Hepatocyte (in vitro differentiated cells): ENCODE results near the gene OLFML1. TPM values are rescaled to one million over a fixed set of nuclear protein-coding genes. Genes with fewer than 3 reads are reported as not detected.

Experiments used
- DNase-seq: peaks from one replicate; pipeline ENCODE4 v3.0.0-alpha.2; 2016; ENCODE audit warnings: low spot score
- H2AFZ ChIP-seq: fragments of 200-600 bp; sonication (generic); 2 replicates; pipeline ENCODE4 v1.6.0; 2016; ENCODE audit warnings: antibody characterized with exemption, mild to moderate bottlenecking
- H3K27ac ChIP-seq: fragments of 200-600 bp; sonication (generic); 2 replicates; pipeline ENCODE4 v1.5.1; 2016; ENCODE audit warnings: mild to moderate bottlenecking
- H3K27me3 ChIP-seq: fragments of 200-600 bp; sonication (generic); 2 replicates; pipeline ENCODE4 v1.6.1; 2016
- H3K36me3 ChIP-seq: fragments of 200-600 bp; sonication (generic); replicated peaks from 2 replicates; pipeline ENCODE4 v1.5.1; 2016; ENCODE audit warnings: low read depth; ENCODE audit not compliant: insufficient read depth
- H3K4me1 ChIP-seq: fragments of 200-600 bp; sonication (generic); 2 replicates; pipeline ENCODE4 v1.5.1; 2016; ENCODE audit warnings: mild to moderate bottlenecking, moderate library complexity; ENCODE audit not compliant: insufficient read depth
- H3K4me2 ChIP-seq: fragments of 200-600 bp; sonication (generic); 2 replicates; pipeline ENCODE4 v1.6.0; 2016
- H3K4me3 ChIP-seq: fragments of 200-600 bp; sonication (generic); 2 replicates; pipeline ENCODE4 v1.5.1; 2016; ENCODE audit warnings: mild to moderate bottlenecking
- H3K79me2 ChIP-seq: fragments of 200-600 bp; sonication (generic); 2 replicates; pipeline ENCODE4 v1.6.0; 2017; ENCODE audit warnings: mild to moderate bottlenecking
- H3K9me2 ChIP-seq: fragments of 200-600 bp; sonication (generic); replicated peaks from 2 replicates; pipeline ENCODE4 v1.6.0; 2017; ENCODE audit warnings: mild to moderate bottlenecking; ENCODE audit not compliant: insufficient read depth
- H3K9me3 ChIP-seq: fragments of 200-600 bp; sonication (generic); 2 replicates; pipeline ENCODE4 v1.5.1; 2016; ENCODE audit warnings: low read depth, mild to moderate bottlenecking
- H4K20me1 ChIP-seq: fragments of 200-600 bp; sonication (generic); 2 replicates; pipeline ENCODE4 v1.6.0; 2016; ENCODE audit warnings: mild to moderate bottlenecking; ENCODE audit not compliant: insufficient read depth, poor library complexity, severe bottlenecking
- CTCF ChIP-seq: fragments of 200-600 bp; sonication (generic); IDR thresholded peaks from 2 replicates; pipeline ENCODE4 v1.5.1; 2016; ENCODE audit warnings: antibody characterized with exemption, mild to moderate bottlenecking; ENCODE audit not compliant: poor library complexity
- EZH2 ChIP-seq: fragments of 200-600 bp; sonication (generic); IDR thresholded peaks from 2 replicates; pipeline ENCODE4 v1.6.1; 2016; ENCODE audit warnings: antibody characterized with exemption, mild to moderate bottlenecking, borderline replicate concordance
- EZH2phosphoT487 ChIP-seq: fragments of 200-600 bp; sonication (generic); IDR thresholded peaks from one replicate; pipeline ENCODE4 v1.6.1; 2018; ENCODE audit warnings: antibody characterized with exemption, mild to moderate bottlenecking, low read depth, moderate library complexity; ENCODE audit not compliant: unreplicated experiment, severe bottlenecking
- whole genome bisulfite sequencing: methylation state at CpG from one replicate; pipeline ENCODE4 v1.1.6; 2016; ENCODE audit warnings: low lambda C conversion rate; ENCODE audit errors: missing lambda C conversion rate; 5-methylcytosine and 5-hydroxymethylcytosine counted together
- polyA plus RNA-seq: library from polyadenylated mRNA; unstranded; fragments of >200 nt; fragmentation: Nextera tagmentation; extraction: Ambion mirVana; gene quantifications from 2 replicates; pipeline ENCODE4 v1.2.1, GENCODE V29; 2016
- total RNA-seq: library from RNA; depleted of rRNA; stranded (reverse); fragments of >200 nt; gene quantifications from 2 replicates; pipeline ENCODE4 v1.2.3, GENCODE V29; 2014

The OLFML1 gene
- total and polyA plus RNA-seq, 2 experiments from 2014 or later = 9.3 to 10.9 TPM

- Histone ChIP-seq H4K20me1 (no peaks in the 10 kb centered on the region), H3K27me3 (no peaks in the 10 kb centered on the region), H3K36me3 (no peaks in the 10 kb centered on the region), H3K9me3 (no peaks in the 10 kb centered on the region), H3K4me2 (no peak overlapping the region), H3K9me2 (no peaks in the 10 kb centered on the region), H3K4me3 (no peak overlapping the region), H3K79me2 (no peaks in the 10 kb centered on the region), H3K4me1 (no peaks in the 10 kb centered on the region), H3K27ac (no peak overlapping the region), H2AFZ (no peak overlapping the region)
- no peak for TF ChIP-seq CTCF
- no peak for TF ChIP-seq EZH2
- TF ChIP-seq EZH2phosphoT487 = no peak
- 76% methylated on average over 3 of the region's 3 CpGs for WGBS
- DNase-seq = no peak
These were observed 47.6 kb upstream of the OLFML1 start for GRCh38 chr11:7437696-7438095.

- H3K27me3 ChIP-seq = no peaks in the 10 kb centered on the region
- H3K79me2 ChIP-seq = no peaks in the 10 kb centered on the region
- H2AFZ ChIP-seq = no peak overlapping the region
- no peaks in the 10 kb centered on the region for H3K4me1 ChIP-seq
- 85% methylated on average over 3 of the region's 3 CpGs for WGBS
- H4K20me1 ChIP-seq = no peaks in the 10 kb centered on the region
- no peaks in the 10 kb centered on the region for H3K9me2 ChIP-seq
- TF ChIP-seq EZH2 (no peak), EZH2phosphoT487 (no peak), CTCF (no peak)
- H3K4me3 ChIP-seq = no peak overlapping the region
- H3K9me3 ChIP-seq = no peaks in the 10 kb centered on the region
- no peaks in the 10 kb centered on the region for H3K36me3 ChIP-seq
- no peak overlapping the region for H3K27ac ChIP-seq
- DNase-seq = no peak
- no peak overlapping the region for H3K4me2 ChIP-seq
These were observed 45.5 kb upstream of the OLFML1 start for GRCh38 chr11:7439746-7440320.

- Histone ChIP-seq H3K4me3 (no peak overlapping the region), H3K27ac (no peak overlapping the region), H3K4me1 (no peaks in the 10 kb centered on the region), H3K9me2 (no peaks in the 10 kb centered on the region), H3K4me2 (no peak overlapping the region), H4K20me1 (no peaks in the 10 kb centered on the region), H3K27me3 (no peaks in the 10 kb centered on the region), H2AFZ (no peak overlapping the region), H3K79me2 (no peaks in the 10 kb centered on the region), H3K36me3 (no peaks in the 10 kb centered on the region), H3K9me3 (no peaks in the 10 kb centered on the region)
- peak; percentile 80 for DNase-seq
- TF ChIP-seq EZH2 (no peak), EZH2phosphoT487 (no peak), CTCF (peak; percentile 86)
- WGBS = 29% methylated on average over 6 of the region's 6 CpGs
These were observed 42.6 kb upstream of the OLFML1 start for GRCh38 chr11:7442588-7443215.
